ENCODE results near the gene MYG1. TPM values are rescaled to one million over a fixed set of nuclear protein-coding genes. Genes with fewer than 3 reads are reported as not detected.
"Not testable (repeated sequence)": the region's sequence is repeated elsewhere in the genome, so short reads cannot be mapped to it uniquely, and the experiment has no call there.

Gene MYG1
- total RNA-seq, 1 donor from 2014 or later, result 39.5 TPM

DNA sequence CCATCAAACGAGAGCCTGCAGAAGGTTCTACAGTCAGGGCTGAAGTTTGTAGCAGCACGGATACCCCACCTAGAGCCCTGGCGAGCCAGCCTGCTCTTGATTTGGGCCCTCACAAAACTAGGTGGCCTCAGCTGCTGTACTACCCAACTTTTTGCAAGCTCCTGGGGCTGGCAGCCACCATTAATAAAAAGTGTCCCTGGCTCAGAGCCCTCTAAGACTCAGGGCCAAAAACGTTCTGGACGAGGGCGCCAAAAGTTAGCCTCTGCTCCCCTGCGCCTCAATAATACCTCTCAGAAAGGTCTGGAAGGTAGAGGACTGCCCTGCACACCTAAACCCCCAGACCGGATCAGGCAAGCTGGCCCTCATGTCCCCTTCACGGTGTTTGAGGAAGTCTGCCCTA, 13.0 kb upstream of the MYG1 start:
- no peak for DNase-seq

GRCh38 chr12:53287741-53288216, 11.7 kb upstream of the MYG1 start:
- no peak for DNase-seq

DNA sequence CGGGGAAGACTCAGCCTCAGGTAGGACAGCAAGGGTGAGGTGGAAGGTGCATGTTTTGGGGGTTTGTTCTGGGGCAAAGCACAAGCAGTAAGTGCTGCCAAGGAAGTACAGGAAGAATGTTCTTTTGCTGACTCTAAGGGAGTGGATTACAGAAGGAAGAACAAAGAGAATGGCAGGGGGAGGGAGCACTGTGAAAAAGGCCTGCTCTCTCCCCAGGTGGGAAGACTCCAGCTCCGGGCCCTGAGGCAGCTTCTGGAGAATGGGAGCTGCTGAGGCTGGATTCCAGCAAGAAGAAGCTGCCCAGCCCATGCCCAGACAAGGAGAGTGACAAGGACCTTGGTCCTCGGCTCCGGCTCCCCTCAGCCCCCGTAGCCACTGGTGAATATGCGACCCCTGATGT, 11.2 kb upstream of the MYG1 start:
- no peak for DNase-seq

GRCh38 chr12:53289891-53290290, 9.6 kb upstream of the MYG1 start:
- no peak for DNase-seq

- no peak for DNase-seq
Measured at GRCh38 chr12:53290661-53291060, 8.8 kb upstream of the MYG1 start.

DNA sequence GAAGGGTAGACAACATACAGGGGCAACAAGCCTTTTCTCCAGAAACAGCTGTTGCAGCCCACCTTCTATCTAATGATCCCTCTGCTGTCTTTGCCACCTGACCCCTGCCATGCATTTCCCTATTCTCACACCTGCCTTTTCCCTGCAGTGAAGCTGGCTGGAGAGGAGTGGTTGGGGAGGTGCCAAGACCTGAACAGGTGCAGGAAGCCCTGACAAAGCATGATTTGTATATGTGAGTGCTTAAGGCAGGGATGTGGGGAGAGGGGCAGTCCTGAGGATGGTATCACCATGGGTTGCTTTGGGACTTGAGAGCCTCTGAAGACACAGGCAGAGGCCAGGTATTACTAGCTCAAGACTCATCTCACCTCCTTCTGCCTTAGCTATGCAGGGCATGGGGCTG, 7.1 kb upstream of the MYG1 start:
- no peak for DNase-seq

DNA sequence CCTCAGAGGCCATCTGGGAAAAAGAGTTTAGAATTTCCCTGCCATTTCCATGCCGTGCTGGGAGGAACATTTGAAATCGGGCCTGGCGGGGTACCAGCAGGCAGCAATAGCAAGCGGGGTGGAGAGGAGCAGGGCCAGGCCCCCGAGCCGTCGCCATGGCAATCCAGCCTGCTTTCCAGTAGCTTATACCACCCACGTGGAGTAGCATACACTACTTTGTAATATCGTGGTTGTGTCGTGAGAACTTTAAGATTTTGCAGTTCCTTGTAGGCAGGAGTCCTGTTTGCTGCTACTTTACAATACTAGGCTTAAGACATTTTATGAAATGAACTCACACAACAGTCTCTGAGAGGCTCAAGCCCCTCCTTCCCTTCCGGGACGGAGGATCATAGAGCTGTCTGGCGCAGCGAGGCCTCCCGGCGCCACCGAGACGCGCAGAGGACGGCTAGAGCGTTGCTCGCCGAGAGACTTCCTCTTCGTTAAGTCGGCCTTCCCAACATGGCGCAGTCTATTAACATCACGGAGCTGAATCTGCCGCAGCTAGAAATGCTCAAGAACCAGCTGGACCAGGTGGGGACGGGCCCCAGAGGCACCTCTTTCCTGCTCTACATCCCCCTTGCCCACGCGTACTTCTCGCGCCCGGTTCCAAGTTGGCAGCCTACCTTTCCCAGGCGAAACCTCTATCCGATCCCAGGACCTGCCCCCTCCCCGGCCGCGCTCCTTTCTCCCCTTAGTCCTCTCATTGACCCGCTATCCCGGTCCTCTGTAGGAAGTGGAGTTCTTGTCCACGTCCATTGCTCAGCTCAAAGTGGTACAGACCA, 4.2 kb upstream of the MYG1 start, which contains the start of gene PFDN5:
TSS of gene PFDN5 (plus strand) at position 473 of the 821 bp plus-strand sequence. CDS start at position 499, 26 bp downstream.
- peak; percentile 87 for DNase-seq

DNA sequence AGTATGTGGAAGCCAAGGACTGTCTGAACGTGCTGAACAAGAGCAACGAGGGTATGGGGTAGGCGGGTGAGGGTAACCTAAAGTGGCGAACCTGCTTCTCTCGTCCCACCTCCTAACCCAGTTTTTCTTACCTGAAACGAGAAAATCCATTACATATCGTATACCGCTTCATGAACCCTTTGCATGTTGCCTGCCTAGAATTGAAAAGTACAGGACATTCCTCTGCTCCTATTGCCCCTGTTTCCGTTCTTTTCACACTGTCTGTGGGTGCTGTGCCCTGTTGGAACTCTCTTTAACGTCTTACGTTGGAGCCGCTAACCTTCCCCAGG, 3.6 kb upstream of the MYG1 start:
- DNase-seq, result no peak

- DNase-seq, result not testable (repeated sequence)
Measured at GRCh38 chr12:53297106-53297505, 2.4 kb upstream of the MYG1 start.

- no peak for DNase-seq
Measured at GRCh38 chr12:53298164-53298563, 1.3 kb upstream of the MYG1 start.

- no peak for DNase-seq
Measured at GRCh38 chr12:53299101-53299453, 418 bp upstream of the MYG1 start.

GRCh38 chr12:53300187-53300586, 692 bp downstream of the MYG1 start:
- no peak for DNase-seq

DNA sequence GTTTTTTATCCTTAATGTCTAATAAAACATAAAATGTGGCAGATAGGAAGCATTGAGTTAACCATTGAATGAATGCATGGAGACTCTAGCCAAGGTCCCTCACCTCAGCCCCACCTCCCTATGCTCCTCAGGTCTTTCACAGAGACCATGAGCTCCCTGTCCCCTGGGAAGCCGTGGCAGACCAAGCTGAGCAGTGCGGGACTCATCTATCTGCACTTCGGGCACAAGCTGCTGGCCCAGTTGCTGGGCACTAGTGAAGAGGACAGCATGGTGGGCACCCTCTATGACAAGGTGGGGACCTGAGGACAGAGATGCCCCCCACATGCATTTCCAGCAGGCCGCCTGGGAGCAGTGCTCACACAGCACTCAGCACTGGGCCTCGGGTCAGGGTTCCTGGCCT, 3.4 kb downstream of the MYG1 start:
- no peak for DNase-seq

DNA sequence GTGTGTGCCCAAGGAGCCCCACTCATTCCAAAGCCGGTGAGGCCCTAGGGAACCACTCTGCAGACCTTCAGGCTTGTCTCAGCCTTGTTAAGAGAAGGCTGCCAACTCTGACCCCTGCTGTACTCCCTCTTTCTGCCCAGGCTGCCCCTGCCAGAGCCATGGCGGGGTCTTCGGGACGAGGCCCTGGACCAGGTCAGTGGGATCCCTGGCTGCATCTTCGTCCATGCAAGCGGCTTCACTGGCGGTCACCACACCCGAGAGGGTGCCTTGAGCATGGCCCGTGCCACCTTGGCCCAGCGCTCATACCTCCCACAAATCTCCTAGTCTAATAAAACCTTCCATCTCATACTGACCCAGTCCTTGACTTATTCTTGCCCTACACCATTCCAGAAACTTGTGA, 7.3 kb downstream of the MYG1 start:
- DNase-seq, result no peak

GRCh38 chr12:53308276-53308675, 8.8 kb downstream of the MYG1 start:
- DNase-seq, result no peak

GRCh38 chr12:53313996-53314395, 14.5 kb downstream of the MYG1 start:
- no peak for DNase-seq

- DNase-seq, result no peak
Measured at GRCh38 chr12:53320352-53321195, 21.1 kb downstream of the MYG1 start.

DNA sequence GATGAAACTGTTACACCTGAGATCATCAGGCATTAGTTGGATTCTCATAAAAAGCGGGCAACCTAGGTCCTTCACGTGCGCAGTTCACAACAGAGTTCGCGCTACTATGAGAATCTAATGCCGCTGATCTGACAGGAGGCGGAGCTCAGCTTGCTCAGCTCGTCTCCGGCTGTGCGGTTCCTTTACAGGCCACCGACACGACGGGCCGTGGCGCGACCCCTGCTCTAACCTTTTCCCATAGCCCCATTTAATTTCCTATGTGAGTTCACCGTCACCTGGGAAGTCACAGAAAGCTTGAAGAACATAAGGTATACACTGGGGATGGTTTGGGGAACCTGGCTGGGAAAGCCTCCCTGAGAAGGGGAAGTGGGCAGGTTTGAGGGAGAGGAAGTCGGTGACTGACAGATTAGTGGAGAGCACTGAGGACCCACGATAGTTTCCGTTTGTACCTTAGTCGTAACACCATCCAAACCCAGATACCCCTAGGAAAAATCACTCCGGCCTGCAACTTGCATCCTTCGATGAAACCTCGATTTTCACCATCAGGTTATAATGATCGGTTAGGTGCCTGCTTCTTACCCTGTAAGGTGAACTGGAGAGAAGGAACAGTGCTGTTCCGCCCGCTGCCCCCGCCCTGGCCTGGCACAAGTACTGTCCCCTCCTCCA, 24.8 kb downstream of the MYG1 start:
- DNase-seq, result no peak

DNA sequence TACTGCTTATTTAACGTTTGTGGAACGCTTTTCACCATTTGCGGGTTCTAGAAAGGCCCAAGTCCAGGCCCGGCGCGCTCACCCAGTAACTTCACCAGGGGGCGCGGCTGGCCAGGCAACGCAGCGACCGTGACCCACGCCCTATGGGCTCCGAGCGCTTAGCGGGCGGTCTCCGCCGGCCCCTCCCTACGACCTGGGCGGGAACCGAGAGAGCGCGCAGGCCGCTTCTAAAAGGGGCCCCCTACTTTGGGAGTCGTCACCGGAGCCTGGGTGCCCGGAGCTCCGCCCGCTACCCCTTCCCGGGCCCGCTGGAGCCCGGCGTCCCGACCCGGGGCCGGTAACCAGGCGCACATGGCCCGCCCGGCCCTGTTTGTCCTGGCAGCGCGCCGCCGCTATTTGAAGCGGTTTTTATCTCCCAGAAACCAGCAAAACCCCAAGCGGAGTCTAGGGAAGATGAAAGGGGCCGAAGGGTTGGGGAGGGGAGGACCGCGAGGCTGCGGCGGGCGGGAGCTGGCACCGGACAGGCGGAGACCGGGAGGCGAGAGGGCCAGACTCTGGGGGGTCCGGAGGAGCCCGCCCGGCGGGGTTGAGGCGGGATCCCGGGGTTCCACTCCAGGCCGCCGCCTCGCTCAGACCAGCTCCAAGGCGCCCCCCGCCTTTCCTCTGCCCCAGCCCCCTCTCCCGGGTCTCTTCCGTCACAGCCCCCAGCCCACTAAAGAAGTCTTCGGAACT, 25.4 kb downstream of the MYG1 start:
- peak; percentile 79 for DNase-seq

DNA sequence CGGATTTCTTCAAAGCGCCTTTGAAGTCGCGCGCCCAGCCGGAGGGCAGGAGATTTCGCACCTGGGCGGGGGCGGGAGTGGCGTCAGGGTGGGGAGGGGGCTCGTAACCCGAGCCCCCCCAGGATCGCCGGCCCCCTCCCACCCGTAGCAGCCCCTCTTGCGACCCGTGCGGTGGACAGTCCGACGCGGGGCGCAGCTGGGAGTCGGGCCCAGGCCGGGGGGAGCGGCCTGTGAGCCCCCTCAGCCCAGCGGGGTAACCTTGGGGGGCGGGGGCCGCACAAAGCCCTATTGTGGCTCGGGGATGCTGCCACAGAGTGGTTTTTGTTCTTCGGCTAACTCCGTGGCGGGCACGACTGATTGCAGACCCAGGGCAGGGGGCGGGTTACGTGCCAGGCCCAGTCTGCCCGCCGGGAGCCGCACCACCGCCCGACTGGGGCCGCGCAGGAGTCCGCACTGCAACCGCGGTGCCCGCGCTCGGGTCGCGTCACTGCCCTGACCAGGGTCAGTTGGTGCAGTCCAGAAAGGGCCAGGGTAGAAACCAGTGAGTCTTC, 26.1 kb downstream of the MYG1 start:
- DNase-seq, result peak; percentile 77

GRCh38 chr12:53326460-53327185, 27.1 kb downstream of the MYG1 start:
- no peak for DNase-seq

Data from occipital lobe (tissue), 2 donors.